Muscle layer of duodenum (tissue), 2 donors: ENCODE data around the gene MSL1.

Experiments
- H3K27ac ChIP-seq: one replicate; pipeline ENCODE4 v1.7.0; 2013; ENCODE audit warnings: mild to moderate bottlenecking, low read length
- H3K27me3 ChIP-seq: one replicate; pipeline ENCODE4 v1.7.0; 2013; ENCODE audit warnings: low read depth, mild to moderate bottlenecking, control low read depth, low read length
- H3K36me3 ChIP-seq, 2 donors: one replicate each; pipeline ENCODE4 v1.7.0; 2013; ENCODE audit warnings: low read length in 2 of 2, control low read depth in 1 of 2, mild to moderate bottlenecking in 1 of 2; ENCODE audit not compliant: insufficient read depth in 2 of 2, control insufficient read depth in 1 of 2
- H3K4me1 ChIP-seq, 2 donors: one replicate each; pipeline ENCODE4 v1.7.0; 2013; ENCODE audit warnings: low read length in 2 of 2, mild to moderate bottlenecking in 2 of 2, control low read depth in 1 of 2, moderate library complexity in 1 of 2; ENCODE audit not compliant: insufficient read depth in 2 of 2, control insufficient read depth in 1 of 2
- H3K4me3 ChIP-seq, 2 donors: one replicate each; pipeline ENCODE4 v1.7.0; 2013; ENCODE audit warnings: low read length in 2 of 2, low read depth in 1 of 2, mild to moderate bottlenecking in 1 of 2
- H3K9me3 ChIP-seq, 2 donors: one replicate each; pipeline ENCODE4 v1.7.0; 2013; ENCODE audit warnings: low read length in 2 of 2, control low read depth in 1 of 2, mild to moderate bottlenecking in 1 of 2; ENCODE audit not compliant: control insufficient read depth in 1 of 2
- donor health status: healthy.

The MSL1 gene

DNA sequence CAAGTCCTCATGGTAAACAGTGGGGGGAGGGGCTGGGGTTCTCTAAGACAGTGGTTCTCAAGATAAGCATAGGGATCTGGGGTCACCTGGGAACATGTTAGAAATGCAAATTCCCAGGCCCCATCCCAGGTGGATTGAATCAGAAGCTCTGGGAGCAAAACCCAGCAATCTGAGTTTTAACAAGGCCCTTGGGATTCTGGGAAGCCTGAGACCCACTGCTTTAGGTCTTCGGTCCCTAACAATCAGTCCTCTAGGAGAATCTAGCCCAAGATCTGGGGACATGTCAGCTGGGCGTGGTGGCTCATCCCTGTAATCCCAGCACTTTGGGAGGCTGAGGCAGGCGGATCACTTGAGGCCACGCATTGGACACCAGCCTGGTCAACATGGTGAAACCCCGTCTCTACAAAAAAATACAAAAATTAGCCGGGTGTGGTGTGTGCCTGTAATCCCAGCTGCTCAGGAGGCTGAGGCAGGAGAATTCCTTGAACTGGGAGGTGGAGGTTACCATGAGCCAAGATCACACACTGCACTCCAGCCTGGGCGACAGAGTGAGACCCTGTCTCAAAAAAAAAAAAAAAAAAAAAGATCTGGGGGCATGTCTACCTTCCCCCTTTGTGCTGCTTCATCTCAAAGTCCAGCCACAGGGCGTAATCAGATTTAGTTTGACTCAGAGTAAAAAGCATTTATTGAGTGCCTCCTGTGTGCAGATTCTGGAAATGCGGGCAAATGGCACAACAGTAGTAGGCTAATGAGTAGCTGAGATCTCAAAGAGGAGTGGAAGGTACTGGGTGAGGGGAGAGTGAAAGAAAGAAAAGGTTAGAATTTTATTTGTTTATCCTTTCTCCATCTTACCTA is 12.6 kb upstream of the MSL1 start:
- Histone ChIP-seq H3K36me3 (peaks cover 0 to 6% of the 10 kb centered on the region in 2 donors), H3K27ac (peak overlapping the region; percentile 90), H3K9me3 (no peaks in the 10 kb centered on the region), H3K27me3 (no peaks in the 10 kb centered on the region), H3K4me3 (no peak overlapping the region), H3K4me1 (peaks cover 76 to 94% of the 10 kb centered on the region in 2 donors)

DNA sequence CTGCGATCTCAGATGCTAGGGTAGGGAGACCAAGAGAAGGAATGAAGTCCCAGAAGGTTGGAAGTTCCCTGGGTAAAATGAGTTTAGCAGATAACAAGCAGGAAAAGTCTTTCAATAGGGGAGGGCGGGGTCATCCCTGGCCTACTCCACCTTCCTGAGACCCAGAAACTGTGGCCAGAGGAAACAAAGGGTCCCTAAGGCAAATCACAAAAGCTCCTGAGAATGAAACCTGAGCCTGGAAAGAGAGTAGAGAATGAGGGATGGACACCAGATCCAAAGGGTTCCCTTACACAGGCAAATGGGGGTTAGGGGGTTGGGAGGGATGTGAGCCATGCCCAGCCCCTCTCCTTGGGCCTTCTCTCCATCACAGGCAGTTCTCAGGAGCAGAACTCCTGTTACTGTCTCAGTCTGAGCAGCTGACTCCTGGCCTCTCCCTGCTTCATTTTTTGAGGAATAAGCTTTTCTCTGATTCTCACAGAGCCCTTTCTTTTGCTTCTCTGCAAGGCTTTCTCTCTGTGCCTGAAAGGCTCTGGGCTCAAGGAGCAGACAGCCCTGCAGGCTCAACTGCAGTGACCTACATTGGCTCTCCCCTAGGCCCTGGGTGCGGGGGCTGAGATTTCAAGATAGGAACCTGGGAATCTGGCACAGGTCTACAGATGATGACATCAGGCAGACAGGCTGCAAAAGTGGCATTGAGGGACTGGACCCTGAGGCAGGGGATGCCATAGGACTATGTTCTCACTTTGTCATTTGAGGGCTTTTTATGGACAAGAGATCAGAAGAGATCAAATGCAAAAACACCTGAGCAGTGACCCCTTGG is 11.5 kb upstream of the MSL1 start:
- H3K4me1 ChIP-seq: peaks cover 66 to 83% of the 10 kb centered on the region in 2 donors
- H3K4me3 ChIP-seq: no peak overlapping the region
- no peaks in the 10 kb centered on the region for H3K9me3 ChIP-seq
- peak overlapping the region; percentile 90 for H3K27ac ChIP-seq
- H3K36me3 ChIP-seq: peaks cover 0 to 6% of the 10 kb centered on the region in 2 donors
- no peaks in the 10 kb centered on the region for H3K27me3 ChIP-seq

DNA sequence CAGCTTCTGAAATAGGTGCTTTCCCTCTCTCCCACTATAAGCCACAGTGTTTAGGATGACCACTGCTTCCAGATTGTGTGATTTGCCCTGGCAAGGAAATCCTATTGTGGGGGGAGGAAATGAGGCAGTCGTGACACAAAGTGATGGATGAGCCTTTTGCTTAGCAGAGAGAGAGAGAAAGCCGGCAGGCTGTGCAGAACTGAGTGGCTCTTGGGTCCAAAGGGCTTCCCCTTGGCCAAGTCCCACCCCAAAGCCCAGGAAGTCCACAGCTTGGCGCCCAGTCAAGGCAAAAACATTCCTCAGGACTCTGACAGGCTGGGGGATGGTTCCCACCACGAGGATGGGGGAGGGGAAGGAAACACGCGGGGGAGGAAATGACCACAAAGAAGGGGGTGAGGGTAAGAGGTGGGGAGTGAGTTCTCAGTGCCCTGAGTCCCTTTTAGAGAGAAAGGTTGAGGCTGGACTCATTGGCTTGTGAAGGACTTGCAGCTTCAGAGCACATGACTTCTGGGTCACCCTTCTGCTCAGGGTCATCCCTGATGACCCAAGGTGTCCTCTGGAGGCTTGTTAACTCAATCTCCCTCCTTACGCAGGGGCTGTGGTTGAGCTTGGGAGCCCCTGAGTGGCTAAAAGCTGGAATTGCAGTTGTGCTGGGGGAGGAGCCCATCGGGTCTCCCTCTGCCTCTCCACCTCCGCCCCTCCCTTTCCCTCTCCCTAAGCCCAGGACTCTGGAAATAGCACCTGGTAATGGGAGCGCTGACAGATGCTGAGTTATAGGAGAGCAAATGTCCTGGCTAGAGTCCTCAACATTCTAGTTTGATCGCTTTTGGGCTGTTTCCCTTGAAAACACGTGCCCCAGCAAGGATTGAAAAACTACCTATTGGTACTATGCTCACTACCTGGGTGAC is 10.3 kb upstream of the MSL1 start:
- Histone ChIP-seq H3K36me3 (peaks cover 0 to 6% of the 10 kb centered on the region in 2 donors), H3K4me1 (peaks cover 53 to 71% of the 10 kb centered on the region in 2 donors), H3K27ac (peak overlapping the region; percentile 90), H3K9me3 (no peaks in the 10 kb centered on the region), H3K4me3 (peak overlapping the region; percentile 27 to 68), H3K27me3 (no peaks in the 10 kb centered on the region)

DNA sequence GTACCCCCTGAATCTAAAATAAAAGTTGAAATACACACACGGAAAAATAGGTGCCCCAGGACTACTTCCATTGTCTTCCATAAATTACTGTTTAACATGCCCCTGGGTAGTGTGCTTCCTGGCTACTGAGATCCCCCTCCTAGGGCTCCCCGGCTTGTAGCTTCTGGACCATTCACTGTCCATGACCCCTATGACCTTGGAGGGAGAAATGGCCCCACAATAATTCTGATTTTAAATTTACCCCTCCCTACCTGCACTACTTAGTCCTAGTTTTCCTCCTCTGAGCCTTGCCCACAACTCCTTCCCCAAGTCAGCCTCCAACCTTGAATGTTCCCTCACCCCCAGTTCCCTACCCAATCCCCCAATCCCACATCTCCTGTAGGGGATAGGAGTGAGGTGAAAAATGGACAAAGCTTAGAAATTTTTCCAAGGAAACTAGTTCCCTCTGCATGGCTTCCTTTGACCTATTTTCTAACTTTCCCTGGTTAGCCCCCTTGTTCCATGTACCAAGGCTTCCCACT is 9.5 kb upstream of the MSL1 start:
- Histone ChIP-seq H3K4me3 (peak overlapping the region; percentile 17 to 68), H3K36me3 (peaks cover 0 to 6% of the 10 kb centered on the region in 2 donors), H3K27ac (peak overlapping the region; percentile 90), H3K9me3 (no peaks in the 10 kb centered on the region), H3K27me3 (no peaks in the 10 kb centered on the region), H3K4me1 (peaks cover 46 to 63% of the 10 kb centered on the region in 2 donors)

DNA sequence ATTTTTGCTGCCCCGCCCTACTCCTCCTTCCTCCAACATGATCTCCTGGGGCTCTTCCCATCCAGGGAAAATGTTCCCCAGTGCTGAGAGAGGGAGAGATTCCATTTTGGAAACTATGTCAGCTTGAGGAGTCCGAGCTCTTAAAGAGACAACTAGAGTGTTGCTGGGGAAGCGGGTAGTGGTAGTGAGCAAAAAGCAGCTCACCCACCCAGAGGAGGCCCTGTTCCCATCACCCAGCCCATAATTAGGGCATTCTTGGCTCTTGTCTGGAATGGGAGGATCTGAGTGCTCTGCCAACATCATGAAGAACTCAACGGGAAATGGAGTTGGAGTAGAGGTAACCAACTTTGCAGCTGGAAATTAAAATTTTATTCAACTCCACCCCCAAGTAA is 9.1 kb upstream of the MSL1 start:
- H3K27me3 ChIP-seq: no peaks in the 10 kb centered on the region
- H3K4me3 ChIP-seq: peak overlapping the region; percentile 17 to 68
- H3K27ac ChIP-seq: peak overlapping the region; percentile 90
- peaks cover 41 to 59% of the 10 kb centered on the region in 2 donors for H3K4me1 ChIP-seq
- peaks cover 0 to 6% of the 10 kb centered on the region in 2 donors for H3K36me3 ChIP-seq
- H3K9me3 ChIP-seq: no peaks in the 10 kb centered on the region

DNA sequence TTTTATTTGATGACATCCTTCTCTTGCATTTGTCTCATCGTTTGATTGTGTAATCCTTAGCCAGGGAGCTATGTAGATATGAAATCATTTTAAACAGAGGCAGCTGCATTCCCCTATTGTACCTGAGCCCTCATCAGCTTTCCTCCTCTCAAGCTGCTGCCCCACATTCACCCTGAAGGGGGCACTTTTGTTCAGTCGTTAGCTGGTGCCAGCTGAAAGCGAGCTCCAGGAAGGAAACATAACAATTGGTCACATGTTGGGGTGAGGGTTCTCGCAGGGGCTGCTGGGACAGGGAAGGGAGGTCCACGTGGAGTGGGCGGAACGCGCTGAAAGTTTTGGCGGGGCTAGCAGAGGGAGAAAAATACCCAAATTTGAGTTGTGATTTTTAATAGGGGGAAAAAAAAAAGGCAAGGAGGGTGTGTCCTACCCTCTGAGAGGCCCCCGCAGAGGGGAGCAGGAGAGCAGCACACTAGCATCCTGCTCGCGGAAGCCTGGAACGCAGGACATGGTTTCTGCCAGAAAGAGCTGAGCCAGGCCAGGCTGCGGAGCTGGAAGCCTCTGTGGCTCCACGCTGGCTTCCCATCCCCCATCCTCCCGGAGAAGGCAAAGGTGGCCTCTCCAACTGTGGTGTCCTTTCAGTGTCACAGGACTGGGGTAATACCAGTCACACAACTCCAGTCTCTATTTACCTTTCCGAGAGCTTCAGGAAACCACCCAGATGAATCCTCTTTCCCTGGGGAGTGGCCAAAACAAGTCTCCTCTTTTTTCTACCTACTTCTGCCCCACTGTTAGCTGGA is 8.5 kb upstream of the MSL1 start:
- H3K27me3 ChIP-seq: no peaks in the 10 kb centered on the region
- peak overlapping the region; percentile 61 to 68 for H3K4me3 ChIP-seq
- peak overlapping the region; percentile 90 for H3K27ac ChIP-seq
- H3K9me3 ChIP-seq: no peaks in the 10 kb centered on the region
- peaks cover 0 to 6% of the 10 kb centered on the region in 2 donors for H3K36me3 ChIP-seq
- H3K4me1 ChIP-seq: peaks cover 38 to 55% of the 10 kb centered on the region in 2 donors

DNA sequence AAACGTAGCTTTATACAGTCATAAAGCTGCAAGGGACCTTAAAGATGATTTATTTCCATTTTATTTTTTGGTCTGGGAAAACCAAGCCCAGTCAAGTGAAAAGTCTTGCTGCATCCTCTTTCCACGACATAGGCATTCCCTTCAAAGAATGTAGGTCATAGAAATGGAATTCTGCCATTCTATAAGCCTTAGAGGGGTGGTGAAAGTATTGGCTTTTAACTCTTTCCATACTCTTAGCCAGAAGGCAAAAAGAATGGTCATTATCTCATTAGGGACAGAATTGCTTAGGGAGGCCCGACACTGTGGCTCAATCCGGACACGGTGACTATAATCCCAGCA is 7.9 kb upstream of the MSL1 start:
- peak overlapping the region; percentile 37 for H3K27ac ChIP-seq
- peaks cover 0 to 6% of the 10 kb centered on the region in 2 donors for H3K36me3 ChIP-seq
- peaks cover 38 to 49% of the 10 kb centered on the region in 2 donors for H3K4me1 ChIP-seq
- H3K9me3 ChIP-seq: no peaks in the 10 kb centered on the region
- no peaks in the 10 kb centered on the region for H3K27me3 ChIP-seq
- peak overlapping the region; percentile 61 to 68 for H3K4me3 ChIP-seq

DNA sequence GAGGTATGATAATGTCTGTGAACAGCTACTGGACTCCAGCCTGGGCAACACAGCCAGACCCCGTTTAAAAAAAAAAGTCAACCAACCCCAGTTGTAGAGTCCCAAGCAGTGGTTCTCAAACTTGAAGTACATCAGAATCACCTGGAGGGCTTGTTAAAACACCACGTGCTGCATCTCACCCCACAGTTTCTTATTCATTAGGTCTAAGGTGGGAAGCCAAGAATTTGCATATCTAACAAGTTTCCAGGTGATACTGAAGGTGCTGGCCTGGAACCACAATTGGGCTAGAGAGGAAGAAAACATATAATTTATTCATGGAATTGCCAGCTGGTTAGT is 6.7 kb upstream of the MSL1 start:
- Histone ChIP-seq H3K36me3 (peaks cover 0 to 6% of the 10 kb centered on the region in 2 donors), H3K4me1 (peaks cover 32 to 40% of the 10 kb centered on the region in 2 donors), H3K9me3 (no peaks in the 10 kb centered on the region), H3K4me3 (no peak overlapping the region), H3K27me3 (no peaks in the 10 kb centered on the region), H3K27ac (no peak overlapping the region)

DNA sequence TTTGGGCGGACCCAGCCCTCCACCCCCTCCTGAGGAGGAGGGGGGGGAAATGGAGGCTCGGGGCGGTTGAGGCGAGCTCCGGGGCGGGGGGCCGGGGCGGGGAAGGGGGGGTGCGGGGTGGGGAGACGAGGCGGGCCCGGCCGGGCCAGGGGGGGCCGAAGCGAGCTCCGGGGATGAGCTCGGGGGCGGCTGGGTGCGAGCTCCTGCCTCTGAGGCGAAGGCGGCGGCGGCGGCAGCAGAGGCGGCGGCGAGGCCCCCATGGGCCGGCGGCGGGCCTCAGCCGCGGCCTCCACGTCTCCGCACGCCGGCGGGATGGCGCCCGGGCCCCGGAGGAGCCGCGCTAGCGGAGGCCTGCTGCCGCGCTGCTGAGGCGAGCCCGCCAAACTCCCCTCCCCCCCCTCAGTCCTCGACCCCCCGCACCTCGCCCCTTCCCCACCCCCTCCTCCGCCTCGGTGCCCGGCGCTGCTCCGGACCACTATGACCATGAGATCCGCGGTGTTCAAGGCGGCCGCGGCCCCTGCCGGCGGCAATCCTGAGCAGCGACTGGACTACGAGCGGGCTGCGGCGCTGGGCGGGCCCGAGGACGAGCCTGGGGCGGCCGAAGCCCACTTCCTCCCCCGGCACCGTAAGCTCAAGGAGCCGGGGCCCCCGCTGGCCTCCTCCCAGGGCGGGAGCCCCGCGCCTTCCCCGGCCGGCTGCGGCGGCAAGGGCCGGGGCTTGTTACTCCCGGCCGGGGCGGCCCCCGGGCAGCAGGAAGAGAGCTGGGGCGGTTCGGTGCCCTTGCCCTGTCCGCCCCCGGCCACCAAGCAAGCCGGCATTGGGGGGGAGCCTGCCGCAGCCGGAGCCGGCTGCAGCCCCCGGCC is 596 bp downstream of the MSL1 start:
- H3K9me3 ChIP-seq: no peaks in the 10 kb centered on the region
- peaks cover 5 to 15% of the 10 kb centered on the region in 2 donors for H3K36me3 ChIP-seq
- H3K4me1 ChIP-seq: peaks cover 7 to 28% of the 10 kb centered on the region in 2 donors
- H3K27ac ChIP-seq: peak overlapping the region; percentile 89
- H3K4me3 ChIP-seq: peak overlapping the region; percentile 98 to 100
- H3K27me3 ChIP-seq: no peaks in the 10 kb centered on the region
